Central memory CD8-positive, alpha-beta T cell (primary cell): ENCODE results near the gene ABT1.

Experiments used
- ATAC-seq: fragments of 150-1000 bp; cut with Tn5 transposase; replicated peaks from 2 replicates; pipeline ENCODE4 v1.10.0; 2022; ENCODE audit warnings: mild to moderate bottlenecking, moderate FRiP score, moderate number of reproducible peaks; ENCODE audit not compliant: poor library complexity, severe bottlenecking; ENCODE audit errors: extremely low read depth
- DNase-seq, 2 donors: peaks; one replicate each; pipeline ENCODE4 v3.0.0; 2021; ENCODE audit warnings: low spot score in 2 of 2
- H3K27ac Mint-ChIP-seq: one replicate; pipeline ENCODE4 v1.8.0; 2022; ENCODE audit warnings: low read depth, mild to moderate bottlenecking, moderate library complexity, mixed read lengths
- H3K27me3 Mint-ChIP-seq: one replicate; pipeline ENCODE4 v1.8.0; 2022; ENCODE audit warnings: mixed read lengths
- H3K36me3 Mint-ChIP-seq: one replicate; pipeline ENCODE4 v1.8.0; 2022; ENCODE audit warnings: mild to moderate bottlenecking, moderate library complexity, mixed read lengths; ENCODE audit not compliant: insufficient read depth
- H3K4me1 Mint-ChIP-seq: one replicate; pipeline ENCODE4 v1.8.0; 2022; ENCODE audit warnings: mixed read lengths
- H3K4me3 Mint-ChIP-seq: one replicate; pipeline ENCODE4 v1.8.0; 2022; ENCODE audit warnings: mild to moderate bottlenecking, moderate library complexity, mixed read lengths
- H3K9me3 Mint-ChIP-seq: one replicate; pipeline ENCODE4 v1.8.0; 2022; ENCODE audit warnings: mixed read lengths

Gene ABT1

DNA sequence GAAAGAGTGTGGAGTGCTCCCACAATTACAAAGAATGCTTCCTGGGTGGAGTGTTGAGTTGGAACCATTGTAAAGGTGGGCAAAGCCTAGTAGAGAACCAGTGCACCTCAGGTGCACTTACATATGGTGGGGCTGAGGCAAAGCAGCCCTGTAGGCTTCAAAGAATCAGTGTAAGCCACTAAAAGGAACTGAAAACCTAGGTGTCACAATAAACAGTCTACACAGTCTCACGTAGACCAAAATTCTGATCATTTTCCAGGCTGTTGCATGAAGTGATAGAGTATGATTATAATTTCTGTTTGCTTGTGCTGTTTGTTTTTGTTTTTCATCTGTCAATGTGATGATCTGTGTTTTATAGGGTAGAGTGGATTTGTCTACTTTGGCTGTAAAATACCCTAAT, 2.8 kb downstream of the ABT1 start:
- no peak overlapping the region for H3K4me3 Mint-ChIP-seq
- ATAC-seq, result no peak
- H3K9me3 Mint-ChIP-seq, result no peaks in the 10 kb centered on the region

GRCh38 chr6:26600759-26601158, 4.0 kb downstream of the ABT1 start:
- Mint-ChIP-seq H3K4me3 (no peak overlapping the region), H3K4me1 (peaks cover 10% of the 10 kb centered on the region), H3K27ac (no peak overlapping the region), H3K36me3 (peaks cover 24% of the 10 kb centered on the region), H3K9me3 (no peaks in the 10 kb centered on the region), H3K27me3 (no peaks in the 10 kb centered on the region)
- ATAC-seq, result no peak
- DNase-seq, result no peak

More for the DNA sequence above, 2.8 kb downstream of the ABT1 start:
- Mint-ChIP-seq H3K36me3 (peaks cover 27% of the 10 kb centered on the region), H3K27me3 (peaks cover 1% of the 10 kb centered on the region), H3K27ac (peak overlapping the region; percentile 22), H3K4me1 (peaks cover 10% of the 10 kb centered on the region)
- no peak for DNase-seq

DNA sequence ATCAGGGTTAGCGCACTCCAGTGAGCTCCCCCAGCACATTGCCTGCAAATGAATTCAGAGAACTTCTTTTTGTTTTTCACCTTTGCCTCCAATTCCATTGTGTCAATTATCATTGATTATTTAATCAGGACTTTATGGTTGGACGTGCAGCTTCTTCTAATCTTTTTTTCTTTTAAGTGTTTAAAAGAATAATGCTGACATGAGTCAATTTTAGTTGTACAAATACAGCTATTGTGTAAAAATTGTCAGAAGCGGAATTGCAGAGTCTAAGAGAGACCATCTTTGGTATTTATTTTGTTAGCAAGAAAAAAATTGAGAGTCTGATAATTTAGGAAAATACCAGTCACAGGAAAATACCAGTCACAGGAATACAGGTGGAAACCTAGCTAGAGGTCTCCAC, 5.5 kb downstream of the ABT1 start:
- no peaks in the 10 kb centered on the region for H3K9me3 Mint-ChIP-seq
- no peak overlapping the region for H3K4me3 Mint-ChIP-seq
- H3K27ac Mint-ChIP-seq, result no peak overlapping the region
- no peak for ATAC-seq
- H3K4me1 Mint-ChIP-seq, result peaks cover 10% of the 10 kb centered on the region
- H3K27me3 Mint-ChIP-seq, result no peaks in the 10 kb centered on the region
- DNase-seq, result no peak
- peaks cover 24% of the 10 kb centered on the region for H3K36me3 Mint-ChIP-seq

- Mint-ChIP-seq H3K9me3 (no peaks in the 10 kb centered on the region), H3K36me3 (peaks cover 13% of the 10 kb centered on the region), H3K27me3 (no peaks in the 10 kb centered on the region), H3K27ac (no peak overlapping the region), H3K4me1 (peaks cover 6% of the 10 kb centered on the region), H3K4me3 (no peak overlapping the region)
- no peak for ATAC-seq
- no peak for DNase-seq
Measured at GRCh38 chr6:26604026-26604425, 7.3 kb downstream of the ABT1 start.

GRCh38 chr6:26604797-26605196, 8.0 kb downstream of the ABT1 start:
- no peak for DNase-seq
- Mint-ChIP-seq H3K4me1 (peaks cover 6% of the 10 kb centered on the region), H3K27me3 (no peaks in the 10 kb centered on the region), H3K9me3 (no peaks in the 10 kb centered on the region), H3K4me3 (no peak overlapping the region), H3K36me3 (peaks cover 6% of the 10 kb centered on the region), H3K27ac (no peak overlapping the region)
- no peak for ATAC-seq

DNA sequence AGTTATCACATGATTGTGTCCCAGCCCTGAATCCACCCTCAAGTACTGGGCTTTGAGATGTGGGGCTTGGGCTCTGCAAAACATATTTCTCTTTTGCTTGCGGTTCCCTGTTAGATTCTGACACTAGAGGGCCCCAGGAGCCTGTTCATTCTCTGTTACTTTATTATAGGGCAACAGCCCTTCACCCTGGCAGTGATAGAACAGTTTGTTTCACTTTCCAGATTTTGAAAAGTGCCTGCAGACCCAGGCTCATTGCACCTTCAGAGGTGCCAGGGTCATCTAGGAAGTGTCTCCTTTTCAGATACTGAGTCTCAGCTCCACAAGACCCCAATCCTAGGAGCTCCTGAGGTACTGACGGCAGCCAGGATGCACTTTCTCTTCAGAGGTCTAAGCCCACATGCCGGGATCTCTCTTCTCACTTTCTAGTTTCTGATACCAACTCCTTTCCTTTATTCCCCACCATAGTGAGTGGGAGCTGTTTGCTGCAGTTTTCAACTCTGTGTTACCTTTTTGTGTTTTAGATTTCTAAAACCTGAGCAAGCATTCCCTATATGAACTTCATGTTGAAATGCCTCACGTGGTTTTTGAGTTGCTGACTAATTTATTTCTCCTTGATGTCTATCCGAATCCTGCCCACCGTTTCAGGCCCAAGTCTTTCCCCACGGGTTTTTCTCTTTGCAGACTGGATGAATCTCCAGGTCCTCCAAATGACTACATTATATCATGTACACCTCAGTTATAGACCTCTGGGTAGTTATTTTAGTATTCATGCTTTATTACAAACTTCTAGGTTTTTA, 10.9 kb downstream of the ABT1 start:
- Mint-ChIP-seq H3K9me3 (no peaks in the 10 kb centered on the region), H3K27ac (no peak overlapping the region), H3K36me3 (peaks cover 2% of the 10 kb centered on the region), H3K27me3 (peaks cover 15% of the 10 kb centered on the region), H3K4me1 (peaks cover 6% of the 10 kb centered on the region), H3K4me3 (peak overlapping the region; percentile 58)
- peak in 1 of 2 donors; percentile 44 for DNase-seq
- ATAC-seq, result peak; percentile 92

GRCh38 chr6:26609463-26609862, 12.7 kb downstream of the ABT1 start:
- Mint-ChIP-seq H3K9me3 (no peaks in the 10 kb centered on the region), H3K4me3 (no peak overlapping the region), H3K36me3 (peaks cover 2% of the 10 kb centered on the region), H3K4me1 (peaks cover 15% of the 10 kb centered on the region), H3K27ac (no peak overlapping the region), H3K27me3 (peaks cover 33% of the 10 kb centered on the region)
- no peak for ATAC-seq
- DNase-seq, result no peak

- Mint-ChIP-seq H3K36me3 (peaks cover 2% of the 10 kb centered on the region), H3K27me3 (peaks cover 54% of the 10 kb centered on the region), H3K4me1 (peaks cover 15% of the 10 kb centered on the region), H3K4me3 (no peak overlapping the region), H3K27ac (no peak overlapping the region), H3K9me3 (no peaks in the 10 kb centered on the region)
- no peak for DNase-seq
- no peak for ATAC-seq
Measured at GRCh38 chr6:26611599-26611998, 14.8 kb downstream of the ABT1 start.

GRCh38 chr6:26613201-26613600, 16.4 kb downstream of the ABT1 start:
- Mint-ChIP-seq H3K4me1 (peaks cover 10% of the 10 kb centered on the region), H3K9me3 (no peaks in the 10 kb centered on the region), H3K27me3 (peaks cover 57% of the 10 kb centered on the region), H3K36me3 (peaks cover 2% of the 10 kb centered on the region), H3K27ac (no peak overlapping the region), H3K4me3 (peak overlapping the region; percentile 62)
- no peak for DNase-seq
- ATAC-seq, result no peak

- Mint-ChIP-seq H3K36me3 (peaks cover 2% of the 10 kb centered on the region), H3K4me1 (peaks cover 10% of the 10 kb centered on the region), H3K27ac (no peak overlapping the region), H3K4me3 (peak overlapping the region; percentile 62), H3K9me3 (no peaks in the 10 kb centered on the region), H3K27me3 (peaks cover 57% of the 10 kb centered on the region)
- ATAC-seq (no peak), DNase-seq (no peak)
Measured at GRCh38 chr6:26613689-26614683, 17.2 kb downstream of the ABT1 start.

GRCh38 chr6:26623339-26623859, 26.6 kb downstream of the ABT1 start:
- Mint-ChIP-seq H3K27ac (no peak overlapping the region), H3K4me1 (no peaks in the 10 kb centered on the region), H3K9me3 (no peaks in the 10 kb centered on the region), H3K4me3 (no peak overlapping the region), H3K27me3 (peaks cover 18% of the 10 kb centered on the region), H3K36me3 (no peaks in the 10 kb centered on the region)
- ATAC-seq (no peak), DNase-seq (no peak)

GRCh38 chr6:26624557-26624956, 27.8 kb downstream of the ABT1 start:
- H3K36me3 Mint-ChIP-seq, result no peaks in the 10 kb centered on the region
- H3K4me3 Mint-ChIP-seq, result no peak overlapping the region
- peaks cover 24% of the 10 kb centered on the region for H3K27me3 Mint-ChIP-seq
- no peaks in the 10 kb centered on the region for H3K9me3 Mint-ChIP-seq
- no peak overlapping the region for H3K27ac Mint-ChIP-seq
- H3K4me1 Mint-ChIP-seq, result no peaks in the 10 kb centered on the region
- no peak for ATAC-seq
- no peak for DNase-seq
